Stimulated activated CD8-positive, alpha-beta memory T cell treated with anti-CD3 and anti-CD28 coated beads, Interleukin-7, amount 100 ng/mL, for 48 hours (primary cell): ENCODE data around the gene DUSP14.
A peak's percentile ranks its signal among the peaks of the same experiment; 100 is the strongest.
"Not testable (repeated sequence)": the region's sequence is repeated elsewhere in the genome, so short reads cannot be mapped to it uniquely, and the experiment has no call there.

ENCODE experiments used
- DNase-seq, 2 donors: peaks; one replicate each; pipeline ENCODE4 v3.0.0-alpha.2; 2020; ENCODE audit warnings: low read depth in 1 of 2; ENCODE audit errors: extremely low read depth in 1 of 2

Gene DUSP14

GRCh38 chr17:37489197-37490001 is at the start of gene DUSP14:
Gene DUSP14, plus strand, starts transcription at chr17:37489891. Its CDS starts 22,382 bp downstream, at chr17:37512273.
- DNase-seq, result peak; percentile 57 to 71

- no peak for DNase-seq
Measured at GRCh38 chr17:37440424-37440823, 49.3 kb upstream of the DUSP14 start.

- DNase-seq, result not testable (repeated sequence)
Measured at GRCh38 chr17:37441369-37442014, 48.2 kb upstream of the DUSP14 start.

GRCh38 chr17:37446027-37446426 is 43.7 kb upstream of the DUSP14 start:
- DNase-seq, result no peak

- no peak for DNase-seq
Measured at GRCh38 chr17:37447641-37448040, 42.0 kb upstream of the DUSP14 start.

GRCh38 chr17:37450112-37450511 is 39.6 kb upstream of the DUSP14 start:
- no peak for DNase-seq

- not testable (repeated sequence) for DNase-seq
Measured at GRCh38 chr17:37457801-37458200, 31.9 kb upstream of the DUSP14 start.

GRCh38 chr17:37458805-37459204 is 30.9 kb upstream of the DUSP14 start:
- no peak for DNase-seq

- DNase-seq, result no peak
Measured at GRCh38 chr17:37461668-37462067, 28.0 kb upstream of the DUSP14 start.

- no peak for DNase-seq
Measured at GRCh38 chr17:37462492-37462891, 27.2 kb upstream of the DUSP14 start.

- DNase-seq, result no peak
Measured at GRCh38 chr17:37463039-37463438, 26.7 kb upstream of the DUSP14 start.

GRCh38 chr17:37465069-37465616 is 24.5 kb upstream of the DUSP14 start:
- no peak for DNase-seq

GRCh38 chr17:37466471-37466870 is 23.2 kb upstream of the DUSP14 start:
- no peak for DNase-seq

GRCh38 chr17:37470181-37470580 is 19.5 kb upstream of the DUSP14 start:
- DNase-seq, result no peak

- no peak for DNase-seq
Measured at GRCh38 chr17:37475731-37476420, 13.8 kb upstream of the DUSP14 start.

- DNase-seq, result no peak
Measured at GRCh38 chr17:37476431-37477120, 13.1 kb upstream of the DUSP14 start.

GRCh38 chr17:37478187-37478586 is 11.5 kb upstream of the DUSP14 start:
- no peak for DNase-seq

GRCh38 chr17:37479025-37479424 is 10.7 kb upstream of the DUSP14 start:
- DNase-seq, result no peak

GRCh38 chr17:37480427-37480826 is 9.3 kb upstream of the DUSP14 start:
- no peak for DNase-seq

GRCh38 chr17:37481001-37481665 is 8.6 kb upstream of the DUSP14 start:
- DNase-seq, result no peak
